GM20000 (cell line): ENCODE data around the gene LINGO4.

Source experiments
- DNase-seq: peaks from one replicate; pipeline ENCODE4 v3.0.0; 2012; ENCODE audit warnings: low spot score
- TF ChIP-seq, protein P1 (sequence below): IDR thresholded peaks from 2 replicates; pipeline ENCODE4 v1.5.1; 2012; ENCODE audit warnings: mild to moderate bottlenecking, control low read depth; ENCODE audit errors: extremely low read depth, missing control alignments

The LINGO4 gene

DNA sequence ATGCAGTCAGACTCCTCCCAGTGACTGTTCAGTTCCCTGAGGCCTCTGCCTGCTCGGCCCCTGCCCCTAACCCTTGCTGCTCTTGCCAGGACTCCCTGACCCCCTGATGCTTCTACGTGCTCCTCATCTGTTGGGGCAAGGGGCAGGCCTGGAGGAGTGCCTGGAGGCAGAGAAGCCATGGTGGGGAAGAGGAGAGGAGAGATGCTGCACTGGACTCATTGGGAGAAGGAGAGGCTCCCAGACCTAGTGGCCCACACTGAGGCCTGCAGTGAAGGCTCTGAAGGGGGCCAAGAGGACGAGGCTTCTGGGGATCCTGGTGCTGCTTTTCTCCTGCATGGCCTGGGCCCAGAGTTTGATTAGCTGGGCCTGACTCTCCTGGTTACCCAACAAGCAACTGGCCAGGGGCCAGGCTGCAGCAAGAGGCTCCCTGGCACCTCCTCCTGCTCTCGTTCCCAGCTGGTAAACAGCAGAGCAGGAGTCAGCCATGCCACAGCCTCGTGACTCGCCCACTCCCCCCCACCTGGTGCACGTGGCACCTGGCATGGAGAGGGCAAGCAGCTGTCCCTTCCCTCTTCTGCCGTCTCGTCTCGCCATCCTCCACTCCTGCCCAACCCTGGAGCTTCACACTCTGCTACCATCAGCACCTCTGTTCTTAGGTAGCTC, 27.2 kb upstream of the LINGO4 start:
- DNase-seq = no peak
- TF ChIP-seq, protein P1, sequence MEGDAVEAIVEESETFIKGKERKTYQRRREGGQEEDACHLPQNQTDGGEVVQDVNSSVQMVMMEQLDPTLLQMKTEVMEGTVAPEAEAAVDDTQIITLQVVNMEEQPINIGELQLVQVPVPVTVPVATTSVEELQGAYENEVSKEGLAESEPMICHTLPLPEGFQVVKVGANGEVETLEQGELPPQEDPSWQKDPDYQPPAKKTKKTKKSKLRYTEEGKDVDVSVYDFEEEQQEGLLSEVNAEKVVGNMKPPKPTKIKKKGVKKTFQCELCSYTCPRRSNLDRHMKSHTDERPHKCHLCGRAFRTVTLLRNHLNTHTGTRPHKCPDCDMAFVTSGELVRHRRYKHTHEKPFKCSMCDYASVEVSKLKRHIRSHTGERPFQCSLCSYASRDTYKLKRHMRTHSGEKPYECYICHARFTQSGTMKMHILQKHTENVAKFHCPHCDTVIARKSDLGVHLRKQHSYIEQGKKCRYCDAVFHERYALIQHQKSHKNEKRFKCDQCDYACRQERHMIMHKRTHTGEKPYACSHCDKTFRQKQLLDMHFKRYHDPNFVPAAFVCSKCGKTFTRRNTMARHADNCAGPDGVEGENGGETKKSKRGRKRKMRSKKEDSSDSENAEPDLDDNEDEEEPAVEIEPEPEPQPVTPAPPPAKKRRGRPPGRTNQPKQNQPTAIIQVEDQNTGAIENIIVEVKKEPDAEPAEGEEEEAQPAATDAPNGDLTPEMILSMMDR = no peak

DNA sequence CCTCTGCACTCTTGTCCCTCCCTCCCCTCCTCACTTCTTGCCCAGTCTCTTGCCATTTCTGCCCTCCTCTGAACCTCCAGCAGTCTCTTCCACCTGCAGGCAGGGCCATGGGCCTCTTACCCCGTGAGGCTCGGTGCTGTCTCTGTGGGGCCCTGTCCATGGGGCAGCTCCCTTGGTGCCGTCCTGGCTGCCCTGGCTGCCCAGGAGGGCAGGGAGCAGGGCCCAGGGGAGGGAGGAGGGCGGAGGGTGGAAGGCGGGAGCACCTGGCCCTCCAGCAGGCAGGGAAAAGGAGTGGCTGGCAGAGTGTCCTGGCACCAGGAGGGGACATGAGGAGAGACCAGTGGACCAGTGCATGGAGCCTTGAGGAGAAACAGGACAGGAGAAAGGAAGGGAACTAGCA, 26.4 kb upstream of the LINGO4 start, which contains the start of gene RORC:
Gene RORC (minus strand): TSS at position 198 of the 400 bp plus-strand sequence. CDS start 38 bp downstream, at position 160.
- TF ChIP-seq, protein P1 = no peak
- no peak for DNase-seq

DNA sequence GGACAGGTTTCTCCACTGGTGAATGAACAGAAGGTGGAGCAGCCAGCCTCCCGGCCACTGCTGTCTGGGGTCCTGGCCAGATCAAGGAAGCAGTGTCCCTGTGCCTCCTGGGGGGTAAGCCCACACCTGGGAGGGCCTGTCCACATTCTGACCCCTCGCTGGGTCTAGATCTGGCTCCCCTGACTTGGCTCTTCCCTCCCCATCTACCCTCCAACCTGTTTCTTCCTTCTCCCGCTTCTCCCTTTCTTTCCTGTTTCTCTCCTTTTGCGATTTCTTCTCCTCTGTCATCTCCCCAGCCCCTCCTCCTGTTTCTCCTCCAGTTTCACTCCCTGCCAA, 26.0 kb upstream of the LINGO4 start:
- TF ChIP-seq, protein P1 = no peak
- DNase-seq = no peak

DNA sequence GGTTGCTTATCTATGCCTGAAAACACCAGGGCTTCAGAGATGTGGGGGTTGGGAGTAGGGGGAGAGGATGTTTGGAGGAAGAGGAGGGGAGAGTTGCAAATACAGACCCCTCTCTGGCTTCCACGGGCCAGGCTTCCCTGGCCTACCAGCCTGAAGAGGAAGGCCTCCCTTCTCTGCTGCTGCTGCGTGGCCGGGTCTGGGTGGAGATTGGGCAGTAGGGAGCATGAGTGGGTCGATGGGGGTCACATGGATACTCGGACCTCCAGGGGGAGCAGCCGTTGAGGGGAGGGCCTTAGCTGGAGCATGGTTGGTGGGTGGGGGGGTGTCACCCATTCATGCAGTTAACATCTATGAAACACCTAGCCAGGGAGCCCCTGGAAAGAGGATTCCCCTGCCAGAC, 24.8 kb upstream of the LINGO4 start:
- DNase-seq = no peak
- TF ChIP-seq, protein P1 = no peak

DNA sequence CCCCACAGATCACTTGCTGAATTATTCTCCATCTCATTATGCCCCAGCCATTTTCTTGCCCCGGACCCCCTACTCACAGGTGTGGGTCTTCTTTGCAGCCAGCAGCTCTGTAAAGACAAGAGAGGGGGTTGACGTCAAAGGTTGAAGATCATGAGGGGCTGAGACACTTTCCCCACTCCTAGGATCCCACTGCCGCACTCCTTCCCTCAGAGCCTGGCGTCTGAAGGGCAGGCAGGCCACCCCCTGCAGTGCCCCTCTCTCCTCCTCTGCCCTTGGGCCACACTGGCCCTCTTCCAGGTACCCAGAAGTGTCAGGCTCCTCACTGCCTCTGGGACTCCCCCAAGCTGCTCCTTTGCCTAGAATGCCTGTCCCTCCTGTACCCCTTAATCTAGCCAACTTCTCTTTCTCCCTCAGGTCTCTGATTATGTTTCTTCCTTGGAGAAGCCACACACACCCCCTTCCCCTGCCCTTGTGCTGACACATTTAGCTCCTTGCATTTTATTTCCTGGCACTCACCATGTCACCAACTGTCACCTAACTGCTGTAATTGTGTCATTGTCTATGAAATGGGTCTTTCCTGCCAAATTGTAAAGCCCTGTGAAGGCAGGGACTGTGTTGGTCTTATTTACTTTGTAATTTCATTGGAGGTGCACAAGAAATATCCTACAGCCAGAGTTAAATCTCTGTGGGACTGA, 24.3 kb upstream of the LINGO4 start:
- TF ChIP-seq, protein P1 = no peak
- no peak for DNase-seq

DNA sequence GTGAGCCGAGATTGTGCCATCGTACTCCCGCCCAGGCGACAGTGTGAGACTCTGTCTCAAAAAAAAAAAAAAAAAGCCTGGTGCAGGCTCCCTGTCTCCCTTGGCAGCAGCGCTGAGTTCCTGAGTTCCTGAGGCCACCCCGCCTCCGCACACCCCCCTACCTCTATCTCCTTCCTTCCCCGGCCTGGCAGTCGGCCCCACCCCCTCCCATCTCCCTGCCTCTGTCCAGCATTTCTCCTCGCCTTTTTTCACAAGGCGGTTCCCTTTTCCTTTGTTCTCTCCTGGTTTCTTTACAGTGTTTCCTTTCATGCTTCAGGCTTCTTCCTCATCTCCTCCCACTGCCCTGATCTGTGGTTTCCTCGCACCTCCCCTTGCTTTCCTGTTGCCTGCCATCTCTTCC, 23.7 kb upstream of the LINGO4 start:
- TF ChIP-seq, protein P1 = no peak
- DNase-seq = no peak

DNA sequence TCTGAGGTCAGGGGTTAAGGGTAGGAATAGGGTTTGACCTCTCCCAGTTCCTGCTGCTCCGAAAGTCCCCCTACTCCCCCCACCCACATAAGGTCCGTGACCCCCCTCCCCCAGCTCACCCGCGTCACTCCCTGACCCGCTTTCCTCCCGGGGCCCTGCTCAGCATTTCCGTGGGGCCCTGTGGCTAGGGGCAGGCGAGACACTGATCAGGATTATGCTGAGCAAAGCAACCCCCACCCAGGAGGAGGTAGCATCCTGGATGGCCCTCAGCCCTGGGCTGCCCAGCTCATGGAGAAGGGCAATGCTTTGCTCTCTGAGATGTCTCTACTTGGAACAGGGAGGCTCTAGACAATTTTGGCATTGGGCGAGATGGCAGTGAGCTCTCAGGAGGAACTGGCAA, 22.6 kb upstream of the LINGO4 start:
- TF ChIP-seq, protein P1 = no peak
- no peak for DNase-seq
